GM21576 (cell line): ENCODE measurements around the gene ACTR1B.
A peak's percentile ranks its signal among the peaks of the same experiment; 100 is the strongest.
"Not testable (repeated sequence)": the region's sequence is repeated elsewhere in the genome, so short reads cannot be mapped to it uniquely, and the experiment has no call there.

Source experiments
- ATAC-seq: cut with Tn5 transposase; IDR thresholded peaks from one replicate; pipeline ENCODE4 v1.9.1; 2021; ENCODE audit warnings: mild to moderate bottlenecking, moderate library complexity; ENCODE audit not compliant: unreplicated experiment

The ACTR1B gene

DNA sequence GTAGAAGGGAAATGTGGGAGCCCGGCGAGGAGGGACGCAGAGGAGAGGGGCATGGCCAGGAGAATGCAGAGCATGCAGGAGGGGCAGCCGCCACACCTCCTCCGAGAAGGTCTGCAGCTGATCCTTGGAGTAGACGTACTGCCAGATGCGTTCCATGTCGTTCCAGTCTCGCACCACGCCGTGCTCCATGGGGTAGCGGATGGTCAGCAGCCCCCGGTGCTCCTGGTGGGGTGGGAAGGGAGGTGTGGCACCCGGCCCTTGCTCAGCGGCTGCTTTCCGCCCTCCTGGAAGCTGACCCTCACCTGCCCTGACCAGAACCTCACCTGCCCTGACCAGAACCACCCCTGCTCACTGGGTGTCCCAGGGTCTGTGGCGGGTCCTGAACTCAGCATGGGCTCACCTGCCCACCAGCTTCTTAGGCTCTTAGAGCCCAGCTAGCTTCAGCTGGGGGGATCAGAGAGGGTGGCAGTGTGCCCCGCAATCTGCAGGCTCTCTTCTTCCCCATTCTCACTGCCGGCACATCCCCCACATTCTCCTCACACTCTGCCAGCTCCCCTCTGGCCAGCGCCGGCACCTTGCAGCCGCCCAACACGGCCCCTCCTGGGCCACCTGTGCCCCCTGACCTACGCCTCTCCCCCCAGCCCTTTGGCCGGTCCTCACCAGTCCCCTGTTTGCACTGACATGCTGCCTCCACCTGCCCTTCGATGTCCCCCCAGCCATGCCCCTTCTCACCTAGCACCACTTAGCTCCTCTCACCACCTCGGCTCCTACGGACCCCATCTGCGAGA lies 4.4 kb downstream of the ACTR1B start:
- ATAC-seq, result no peak

DNA sequence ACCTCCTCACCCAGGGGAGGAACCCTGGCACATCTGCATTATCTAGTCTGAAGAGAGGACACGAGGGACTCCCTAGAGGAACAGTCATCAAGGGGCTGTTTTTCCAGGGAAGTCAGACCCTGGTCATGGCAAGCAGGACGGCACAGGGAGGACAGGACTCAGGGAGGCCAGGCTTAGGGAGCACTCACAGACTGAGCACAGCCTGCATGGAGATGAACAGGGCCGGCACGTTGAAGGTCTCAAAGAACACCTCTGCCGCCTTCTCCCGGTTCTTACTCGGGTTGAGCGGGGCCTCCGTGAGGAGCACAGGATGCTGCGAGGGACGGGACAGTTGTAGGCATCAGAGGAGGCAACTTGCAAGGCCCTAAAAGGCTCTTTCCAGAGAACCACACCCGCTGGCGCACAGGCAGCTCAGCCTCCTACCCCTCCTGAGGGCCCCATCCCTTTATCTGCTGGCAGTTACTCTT lies 5.1 kb downstream of the ACTR1B start:
- ATAC-seq, result no peak

DNA sequence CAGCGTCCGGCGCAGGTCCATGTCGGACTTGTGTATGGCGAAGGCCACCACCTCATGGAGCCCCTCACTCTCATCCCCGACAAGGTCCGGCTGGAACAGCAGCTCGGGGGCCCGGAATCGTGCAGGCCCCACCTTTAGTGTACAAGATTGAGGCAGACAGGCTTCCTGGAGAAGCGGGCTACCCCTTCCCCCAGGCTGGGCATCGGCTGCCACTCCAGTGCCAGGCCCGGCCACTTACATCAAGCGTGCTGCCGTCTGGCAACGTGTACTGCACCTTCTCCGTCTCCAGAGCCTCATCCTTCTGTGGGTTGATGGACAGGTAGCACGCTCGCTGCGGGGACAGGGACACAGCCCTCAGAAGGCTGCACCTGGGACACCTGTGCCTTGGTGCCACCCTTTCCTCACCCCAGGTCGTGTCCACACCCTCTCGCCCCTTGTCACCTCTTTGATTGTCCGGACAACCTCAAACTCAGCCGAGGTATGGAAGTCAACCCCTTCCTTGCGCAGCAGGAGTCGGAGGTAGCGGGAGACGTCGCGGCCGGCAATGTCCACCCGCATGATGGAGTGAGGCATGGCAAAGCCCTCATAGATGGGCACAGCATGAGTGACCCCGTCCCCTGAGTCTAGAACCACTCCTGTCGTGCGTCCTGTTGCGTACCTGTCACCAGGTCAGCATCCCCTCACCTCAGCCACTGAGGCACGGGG lies 5.7 kb downstream of the ACTR1B start:
- ATAC-seq, result no peak

DNA sequence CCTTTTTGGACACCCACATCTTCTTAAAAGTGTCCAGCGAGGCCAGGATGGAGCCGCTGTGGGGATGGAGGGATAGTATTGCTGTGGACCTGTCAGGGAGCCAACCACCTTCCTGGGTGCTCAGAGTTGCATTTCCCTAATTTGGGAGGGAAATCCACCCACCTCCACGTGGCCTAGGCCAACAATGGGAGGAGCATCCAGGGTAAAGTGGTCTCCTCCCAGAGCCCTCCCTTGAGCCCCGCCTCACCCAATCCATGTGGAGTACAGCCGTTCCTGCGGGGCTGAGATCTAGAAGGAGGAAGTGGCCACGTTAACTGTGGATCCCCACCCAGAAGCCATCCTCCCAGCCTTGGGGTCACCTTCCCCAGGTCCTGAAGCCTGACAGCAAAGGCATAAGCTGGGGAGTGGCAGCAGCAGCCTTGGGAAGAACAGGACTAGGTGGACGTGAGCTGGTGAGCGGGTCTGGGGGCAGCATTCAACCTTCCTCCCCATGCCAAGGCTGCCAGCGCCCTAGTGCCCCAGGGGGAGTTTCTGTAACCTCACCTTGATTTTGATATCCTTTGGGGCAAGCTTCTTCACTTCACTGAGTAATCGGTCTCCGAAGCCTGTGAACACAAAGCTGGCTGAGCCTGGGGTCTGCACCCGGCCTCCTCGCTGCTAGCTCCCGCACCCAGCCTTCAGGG lies 6.8 kb downstream of the ACTR1B start:
- no peak for ATAC-seq

DNA sequence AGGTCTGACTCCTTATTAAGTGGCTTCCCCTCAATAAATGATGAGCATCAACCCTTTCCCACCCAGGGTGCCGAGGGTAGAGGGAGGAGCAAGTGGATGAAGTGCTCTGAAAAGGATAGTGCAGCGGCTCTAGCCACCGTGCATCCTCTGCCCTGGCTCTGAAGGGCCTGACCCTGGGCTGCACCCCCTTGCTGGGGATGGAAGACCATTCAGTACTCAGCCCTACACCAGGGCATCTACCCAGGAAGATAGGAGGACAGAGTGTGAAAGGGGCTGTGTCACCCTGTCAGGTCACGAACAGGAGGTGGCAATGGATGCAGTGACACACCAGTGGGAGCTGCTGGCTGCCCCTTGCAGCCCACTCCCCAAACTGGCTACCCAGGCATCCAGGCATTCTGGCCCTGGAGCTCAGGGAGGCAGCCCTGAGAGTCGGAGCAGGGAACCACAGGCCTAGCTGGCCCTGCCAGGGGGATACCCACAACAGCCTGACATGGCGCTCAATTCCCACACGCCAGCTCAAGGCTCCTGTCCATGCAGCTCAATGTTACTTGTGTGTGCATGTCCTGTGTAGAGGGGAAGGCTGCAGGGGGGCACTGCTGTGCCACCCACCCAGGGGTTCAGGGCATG lies 7.6 kb downstream of the ACTR1B start:
- ATAC-seq, result no peak

DNA sequence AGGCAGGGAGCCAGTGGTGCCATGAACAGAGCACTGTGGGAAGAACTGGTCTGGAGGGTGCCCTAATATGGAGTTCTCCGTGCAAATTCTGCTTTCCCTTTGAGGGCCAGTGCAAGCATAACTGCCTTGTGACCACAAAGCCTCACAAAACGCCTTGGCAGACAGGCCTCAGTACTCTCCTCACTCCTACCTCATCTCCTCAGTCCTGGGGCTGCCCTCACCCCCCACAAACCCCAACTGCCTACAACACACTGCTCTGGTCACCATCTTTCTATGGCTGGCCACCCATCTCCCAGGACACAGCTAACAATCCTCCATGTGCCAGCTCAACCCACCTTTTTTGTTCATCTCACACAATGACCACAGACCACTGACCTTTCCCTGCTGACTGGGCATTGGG lies 9.1 kb downstream of the ACTR1B start:
- no peak for ATAC-seq

GRCh38 chr2:97654309-97654708 lies 9.5 kb downstream of the ACTR1B start:
- ATAC-seq, result no peak

GRCh38 chr2:97653874-97654273 lies 10.0 kb downstream of the ACTR1B start:
- no peak for ATAC-seq

- ATAC-seq, result no peak
These were observed 10.4 kb downstream of the ACTR1B start for GRCh38 chr2:97653473-97653872.

DNA sequence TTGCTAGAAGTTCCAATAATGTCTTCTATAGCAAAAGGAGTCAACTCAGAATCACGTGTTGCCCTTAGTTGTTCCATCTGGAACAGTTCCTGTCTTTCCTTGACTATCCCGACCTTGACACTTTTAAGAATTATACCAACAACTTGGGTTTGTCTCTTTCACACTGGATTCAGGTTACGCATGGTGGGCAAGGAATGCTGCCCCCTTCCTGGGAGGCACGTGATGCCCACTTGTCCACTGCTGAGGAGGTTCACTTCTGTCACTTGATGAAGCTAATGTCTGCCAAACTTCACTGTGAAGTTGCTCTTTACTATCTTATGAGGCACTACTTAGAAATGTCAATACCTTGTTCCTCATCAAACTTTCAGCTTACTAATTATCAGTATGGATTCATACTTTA lies 12.7 kb downstream of the ACTR1B start:
- ATAC-seq, result no peak

GRCh38 chr2:97646977-97647376 lies 16.9 kb downstream of the ACTR1B start:
- no peak for ATAC-seq

- peak; percentile 91 for ATAC-seq
These were observed 17.9 kb downstream of the ACTR1B start, which contains the start of gene COX5B for GRCh38 chr2:97645695-97646629. Gene COX5B, plus strand, starts transcription at chr2:97646062. Its CDS starts 25 bp downstream, at chr2:97646087.

- ATAC-seq, result peak; percentile 28
These were observed 18.6 kb downstream of the ACTR1B start for GRCh38 chr2:97645112-97645694.

- ATAC-seq, result no peak
These were observed 19.7 kb downstream of the ACTR1B start for GRCh38 chr2:97644023-97644717.

GRCh38 chr2:97626049-97626430 lies 37.8 kb downstream of the ACTR1B start:
- ATAC-seq, result not testable (repeated sequence)

DNA sequence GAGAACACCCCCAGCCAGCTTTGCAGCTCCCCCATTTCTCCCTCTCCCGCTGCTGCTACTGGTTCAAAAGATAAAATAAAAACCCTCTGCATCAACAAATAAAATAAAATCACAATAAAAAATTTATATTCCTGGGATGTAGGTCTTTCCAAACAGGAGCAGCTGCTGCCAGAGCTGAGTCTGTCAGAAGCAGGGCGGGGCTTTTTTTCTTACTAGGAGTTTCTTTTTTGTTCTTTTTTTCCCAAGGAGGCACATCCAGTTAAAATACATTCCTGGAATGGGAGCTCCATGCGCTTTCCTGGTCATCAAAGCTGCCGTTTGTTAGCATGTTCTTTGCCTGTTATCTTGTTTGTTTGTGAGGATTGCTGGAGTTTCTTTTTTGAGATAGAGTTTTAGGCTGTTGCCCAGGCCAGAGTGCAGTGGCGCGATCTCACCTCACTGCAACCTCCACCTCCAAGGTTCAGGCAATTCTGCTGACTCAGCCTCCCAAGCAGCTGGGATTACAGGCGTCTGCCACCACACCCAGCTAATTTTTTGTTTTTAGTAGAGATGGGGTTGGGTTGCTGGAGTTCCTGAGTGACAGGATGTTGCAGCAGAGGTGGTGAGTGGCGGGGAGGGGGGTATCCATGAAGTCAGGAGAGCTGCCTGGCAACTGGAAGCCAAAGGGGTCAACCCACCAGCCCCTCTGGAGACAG lies 38.3 kb downstream of the ACTR1B start:
- not testable (repeated sequence) for ATAC-seq

GRCh38 chr2:97622976-97623375 lies 40.9 kb downstream of the ACTR1B start:
- ATAC-seq, result not testable (repeated sequence)

- ATAC-seq, result not testable (repeated sequence)
These were observed 43.4 kb downstream of the ACTR1B start for GRCh38 chr2:97620492-97620891.
